ENCODE results near the gene TRAK1.

GRCh38 chr3:42274266-42274665 is 183.1 kb downstream of the TRAK1 start:
- TF ChIP-seq CTCF (IDR thresholded peaks at IDR 0.05) = no peak
- TF ChIP-seq POLR2A (IDR thresholded peaks at IDR 0.05) = no peak
- no peak for TF ChIP-seq POLR2AphosphoS5 (IDR thresholded peaks at IDR 0.05)
- TF ChIP-seq EP300 (IDR thresholded peaks at IDR 0.05) = no peak
